Esophagus (tissue), 2 donors: ENCODE results near the gene SUCLG2. TPM values are rescaled to one million over a fixed set of nuclear protein-coding genes. Genes with fewer than 3 reads are reported as not detected.

Experiments used
- H3K27ac ChIP-seq, 2 donors: one replicate each; pipeline ENCODE4 v1.5.1; 2013; ENCODE audit warnings: low read depth in 2 of 2, mild to moderate bottlenecking in 2 of 2, inconsistent platforms in 1 of 2, low read length in 1 of 2, moderate library complexity in 1 of 2
- H3K27me3 ChIP-seq, 2 donors: one replicate each; pipeline ENCODE4 v1.6.1; 2013; ENCODE audit warnings: low read length in 2 of 2, control low read depth in 1 of 2, mild to moderate bottlenecking in 1 of 2; ENCODE audit not compliant: insufficient read depth in 2 of 2, control insufficient read depth in 1 of 2
- H3K36me3 ChIP-seq, 2 donors: one replicate each; pipeline ENCODE4 v1.6.1; 2013; ENCODE audit warnings: low read length in 1 of 2; ENCODE audit not compliant: control insufficient read depth in 2 of 2, insufficient read depth in 2 of 2
- H3K4me1 ChIP-seq, 2 donors: one replicate each; pipeline ENCODE4 v1.6.1; 2013; ENCODE audit warnings: low read length in 1 of 2; ENCODE audit not compliant: control insufficient read depth in 2 of 2, insufficient read depth in 2 of 2
- H3K4me3 ChIP-seq, 2 donors: one replicate each; pipeline ENCODE4 v1.5.1; 2013; ENCODE audit warnings: low read length in 2 of 2, mild to moderate bottlenecking in 2 of 2, low read depth in 1 of 2, moderate library complexity in 1 of 2
- H3K9me3 ChIP-seq, 2 donors: one replicate each; pipeline ENCODE4 v1.6.1; 2013; ENCODE audit warnings: mild to moderate bottlenecking in 2 of 2, low read depth in 1 of 2, low read length in 1 of 2, moderate library complexity in 1 of 2; ENCODE audit not compliant: control insufficient read depth in 2 of 2, insufficient read depth in 1 of 2
- WGBS, 2 donors: extraction: QIAGEN DNeasy Blood & Tissue Kit; methylation state at CpG; one replicate each; pipeline ENCODE4 v1.1.7; 2013; 5-methylcytosine and 5-hydroxymethylcytosine counted together
- polyA plus RNA-seq, 2 donors: library from polyadenylated mRNA; stranded (reverse); fragments of 200-250 nt; gene quantifications; one replicate each; pipeline ENCODE4 v1.2.3, GENCODE V29; 2013
- donor health status: healthy with polysubstance abuse.
- donor health status: Bipolar disorder and iron deficiency.

Gene SUCLG2
- polyA plus RNA-seq, 2 donors: 21.1 to 32.5 TPM

DNA sequence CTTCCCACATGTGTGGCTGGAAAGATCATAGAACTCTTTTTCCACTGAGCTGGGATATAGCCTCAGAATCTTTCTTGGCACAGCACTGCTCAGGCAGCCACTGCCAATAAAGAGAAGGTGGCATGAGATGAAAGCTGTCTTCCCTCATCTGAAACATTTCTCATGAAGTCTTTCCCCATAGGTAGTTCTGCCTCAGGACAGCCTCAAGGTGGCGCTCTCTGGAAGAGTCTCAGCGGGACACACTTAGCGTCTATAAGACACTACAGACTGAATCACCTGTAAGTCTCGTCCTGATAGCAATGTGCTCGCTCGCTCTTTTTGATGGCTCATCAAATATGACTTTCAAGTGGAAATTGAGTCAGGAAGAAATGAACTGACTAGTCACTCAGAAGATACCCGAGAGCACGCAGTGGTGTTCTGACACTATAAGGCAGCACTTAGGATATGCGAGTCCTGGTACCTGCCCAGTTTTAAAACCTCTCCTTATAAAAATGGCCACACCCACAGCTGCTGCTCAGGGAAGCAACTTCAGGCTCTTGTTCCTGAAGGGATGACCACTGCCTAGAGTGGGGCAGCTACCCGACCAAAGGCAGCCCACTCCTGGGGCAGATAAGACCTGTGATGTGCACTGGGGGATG is 269.5 kb downstream of the SUCLG2 start:
- Histone ChIP-seq H3K4me1 (no peaks in the 10 kb centered on the region), H3K27me3 (no peaks in the 10 kb centered on the region), H3K9me3 (no peaks in the 10 kb centered on the region), H3K36me3 (peaks cover 0 to 1% of the 10 kb centered on the region in 2 donors), H3K27ac (no peak overlapping the region), H3K4me3 (no peak overlapping the region)
- WGBS, 2 donors: 76 to 82% methylated on average over 10 of the region's 10 CpGs

DNA sequence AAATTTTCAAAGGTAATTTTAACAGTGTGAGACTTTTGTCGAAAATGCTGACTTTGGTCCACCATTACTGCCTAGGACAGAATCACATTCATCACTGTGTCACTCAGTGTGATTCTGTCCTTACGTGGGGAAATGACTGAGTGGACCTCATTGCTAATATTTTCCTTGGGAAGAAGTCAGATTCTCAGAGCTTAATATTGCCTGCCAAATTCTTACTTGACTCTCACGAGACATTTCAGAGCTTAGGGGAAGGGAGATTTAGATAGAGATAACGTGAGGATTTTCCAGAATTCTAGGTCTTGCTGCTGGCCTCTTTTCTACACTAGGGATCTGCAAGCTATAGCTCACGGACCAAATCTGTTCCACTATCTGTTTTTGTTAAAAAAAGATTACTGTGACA is 270.4 kb downstream of the SUCLG2 start:
- Histone ChIP-seq H3K4me3 (no peak overlapping the region), H3K27me3 (no peaks in the 10 kb centered on the region), H3K27ac (no peak overlapping the region), H3K4me1 (no peaks in the 10 kb centered on the region), H3K36me3 (peaks cover 1 to 6% of the 10 kb centered on the region in 2 donors), H3K9me3 (no peaks in the 10 kb centered on the region)
- 76 to 83% methylated on average over 5 of the region's 5 CpGs for WGBS, 2 donors

DNA sequence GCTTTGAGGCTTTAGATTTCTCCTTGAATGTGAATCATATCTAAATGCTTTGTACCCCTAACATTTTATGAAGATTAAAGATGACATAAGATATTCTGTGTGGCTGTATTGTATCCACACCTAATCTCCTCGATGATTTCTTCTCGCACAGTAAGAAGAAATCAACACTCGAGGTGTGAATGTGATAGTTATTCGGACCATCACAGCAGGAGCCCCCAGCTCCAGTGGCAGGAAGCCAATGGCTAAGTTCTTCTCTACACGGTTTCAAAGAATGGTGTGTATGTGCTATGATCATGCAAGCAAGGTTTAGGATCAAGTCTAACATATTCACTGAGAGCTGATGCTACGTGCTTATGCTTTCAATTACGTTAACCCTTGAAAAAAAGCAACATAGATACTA is 271.0 kb downstream of the SUCLG2 start:
- 71 to 77% methylated on average over 7 of the region's 7 CpGs for WGBS, 2 donors
- Histone ChIP-seq H3K9me3 (no peaks in the 10 kb centered on the region), H3K4me1 (no peaks in the 10 kb centered on the region), H3K4me3 (no peak overlapping the region), H3K36me3 (peaks cover 1 to 6% of the 10 kb centered on the region in 2 donors), H3K27ac (no peak overlapping the region), H3K27me3 (no peaks in the 10 kb centered on the region)

DNA sequence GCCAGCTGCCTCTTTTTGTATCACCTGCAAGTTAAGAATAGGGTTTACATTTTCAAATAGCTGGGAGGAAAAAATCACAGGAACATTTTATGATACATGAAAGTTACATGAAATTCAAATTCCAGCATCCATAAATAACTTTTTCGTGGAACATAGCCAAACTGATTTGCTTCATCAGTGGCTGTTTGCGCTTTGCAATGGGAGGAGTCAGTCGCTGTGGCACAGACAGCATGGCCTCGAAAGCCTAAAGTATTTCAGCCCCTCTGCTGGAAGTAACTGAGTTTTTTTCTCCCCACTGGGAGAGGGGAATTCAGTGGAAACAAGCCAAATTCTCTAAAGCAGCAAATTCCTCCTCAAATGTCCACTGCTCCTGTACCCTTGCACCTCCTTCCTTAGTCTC is 271.9 kb downstream of the SUCLG2 start:
- H3K9me3 ChIP-seq: no peaks in the 10 kb centered on the region
- no peaks in the 10 kb centered on the region for H3K27me3 ChIP-seq
- peaks cover 1 to 6% of the 10 kb centered on the region in 2 donors for H3K36me3 ChIP-seq
- H3K27ac ChIP-seq: no peak overlapping the region
- no peak overlapping the region for H3K4me3 ChIP-seq
- no peaks in the 10 kb centered on the region for H3K4me1 ChIP-seq
- 59 to 62% methylated on average over 4 of the region's 4 CpGs for WGBS, 2 donors

DNA sequence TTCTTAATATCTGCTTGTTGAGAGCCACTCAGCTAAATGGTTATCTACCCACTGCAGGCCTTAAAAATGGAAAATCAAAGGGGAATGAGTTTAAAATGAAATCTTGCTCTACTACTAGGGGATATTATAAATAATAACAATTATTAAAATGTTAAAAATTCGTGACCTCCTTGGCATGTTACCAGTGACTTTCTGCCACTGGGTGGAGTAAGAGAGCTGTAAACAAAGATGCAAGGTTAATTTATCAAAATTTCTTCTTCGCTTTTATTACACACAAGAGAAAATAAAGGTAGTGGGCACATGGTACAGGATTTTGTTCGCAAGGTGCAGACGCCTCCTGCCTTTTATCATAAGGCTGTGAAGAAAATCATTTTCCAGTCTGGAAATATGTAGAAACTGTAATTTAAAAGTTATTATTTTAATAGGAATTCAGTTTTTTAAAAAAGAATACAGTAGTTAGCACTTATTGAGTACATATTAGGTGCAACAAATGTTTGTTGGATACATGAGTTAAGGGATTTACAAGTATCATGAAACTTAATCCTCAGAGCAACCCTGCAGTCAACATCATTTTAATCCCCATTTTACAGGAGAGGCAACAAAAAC is 272.6 kb downstream of the SUCLG2 start:
- H3K4me1 ChIP-seq: no peaks in the 10 kb centered on the region
- no peak overlapping the region for H3K27ac ChIP-seq
- peaks cover 1 to 6% of the 10 kb centered on the region in 2 donors for H3K36me3 ChIP-seq
- 56 to 57% methylated on average over 4 of the region's 4 CpGs for WGBS, 2 donors
- no peaks in the 10 kb centered on the region for H3K9me3 ChIP-seq
- no peaks in the 10 kb centered on the region for H3K27me3 ChIP-seq
- no peak overlapping the region for H3K4me3 ChIP-seq

DNA sequence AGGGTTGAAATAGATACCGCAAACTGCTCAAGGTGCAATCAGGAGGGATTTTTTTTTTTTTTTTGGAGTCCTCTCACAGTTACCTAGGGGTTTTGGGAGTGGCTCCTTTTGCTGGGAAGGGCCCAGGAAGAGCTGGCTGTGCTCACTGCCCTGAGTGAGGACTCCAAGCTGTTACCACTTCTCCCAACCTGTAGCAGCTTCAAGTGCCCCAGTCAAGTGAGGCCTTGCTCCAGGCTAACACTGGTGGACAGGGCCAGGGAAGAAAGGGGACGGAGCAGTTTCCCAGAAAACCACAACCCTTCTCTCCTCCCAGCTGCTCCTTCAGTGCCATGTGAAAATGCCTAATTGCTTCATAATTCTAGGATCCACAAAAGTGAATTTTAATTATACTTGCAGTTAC is 274.3 kb downstream of the SUCLG2 start:
- WGBS, 2 donors: 96 to 100% methylated on average over 2 of the region's 2 CpGs
- peaks cover 1 to 9% of the 10 kb centered on the region in 2 donors for H3K36me3 ChIP-seq
- H3K27me3 ChIP-seq: no peaks in the 10 kb centered on the region
- no peak overlapping the region for H3K4me3 ChIP-seq
- H3K9me3 ChIP-seq: no peaks in the 10 kb centered on the region
- H3K4me1 ChIP-seq: no peaks in the 10 kb centered on the region
- no peak overlapping the region for H3K27ac ChIP-seq

DNA sequence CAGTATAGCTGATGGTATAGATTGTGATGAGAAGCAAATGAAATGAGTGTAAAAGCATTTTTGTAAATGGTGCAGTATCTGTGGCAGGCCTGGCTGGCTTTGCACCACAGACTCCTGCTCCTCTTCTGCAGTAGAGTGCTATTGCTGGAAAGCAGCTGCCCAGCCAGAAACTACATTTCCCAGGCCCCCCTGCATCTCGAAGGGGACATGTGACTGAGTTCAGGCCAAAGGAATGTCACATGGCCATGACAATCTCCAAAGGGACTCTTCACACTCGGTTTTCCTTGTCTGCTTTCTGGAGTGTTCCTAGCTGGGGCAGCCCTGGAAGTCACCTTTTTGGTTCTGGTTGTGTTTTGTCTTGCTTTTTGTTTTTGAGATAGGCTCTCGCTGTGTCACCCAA is 277.1 kb downstream of the SUCLG2 start:
- H3K4me1 ChIP-seq: no peaks in the 10 kb centered on the region
- no peak overlapping the region for H3K4me3 ChIP-seq
- H3K36me3 ChIP-seq: peaks cover 1 to 9% of the 10 kb centered on the region in 2 donors
- no peak overlapping the region for H3K27ac ChIP-seq
- no peaks in the 10 kb centered on the region for H3K9me3 ChIP-seq
- no peaks in the 10 kb centered on the region for H3K27me3 ChIP-seq
- WGBS, 2 donors: 64 to 80% methylated on average over 3 of the region's 3 CpGs

DNA sequence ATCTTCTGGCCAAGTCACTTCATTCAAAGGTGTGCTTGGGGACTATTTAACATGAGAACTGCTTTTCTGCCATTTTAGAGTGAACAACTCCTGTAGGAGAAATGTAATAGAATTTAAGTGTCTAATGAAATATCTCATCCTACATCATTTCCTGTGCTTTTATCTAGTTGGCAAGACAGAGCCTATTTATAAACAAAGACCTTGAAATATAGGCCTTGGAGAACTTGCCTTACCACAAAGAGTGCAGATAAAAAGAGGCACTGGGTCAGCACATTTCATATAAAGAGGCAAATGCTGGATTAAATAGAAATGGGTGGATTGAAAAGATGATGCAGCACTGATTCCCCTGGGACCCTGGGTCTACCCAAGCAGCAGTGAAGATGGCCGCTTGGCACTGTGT is 278.0 kb downstream of the SUCLG2 start:
- Histone ChIP-seq H3K4me1 (no peaks in the 10 kb centered on the region), H3K27ac (no peak overlapping the region), H3K9me3 (no peaks in the 10 kb centered on the region), H3K27me3 (no peaks in the 10 kb centered on the region), H3K36me3 (peaks cover 1 to 9% of the 10 kb centered on the region in 2 donors), H3K4me3 (no peak overlapping the region)
- 90 to 96% methylated on average over 1 of the region's 1 CpG for WGBS, 2 donors

DNA sequence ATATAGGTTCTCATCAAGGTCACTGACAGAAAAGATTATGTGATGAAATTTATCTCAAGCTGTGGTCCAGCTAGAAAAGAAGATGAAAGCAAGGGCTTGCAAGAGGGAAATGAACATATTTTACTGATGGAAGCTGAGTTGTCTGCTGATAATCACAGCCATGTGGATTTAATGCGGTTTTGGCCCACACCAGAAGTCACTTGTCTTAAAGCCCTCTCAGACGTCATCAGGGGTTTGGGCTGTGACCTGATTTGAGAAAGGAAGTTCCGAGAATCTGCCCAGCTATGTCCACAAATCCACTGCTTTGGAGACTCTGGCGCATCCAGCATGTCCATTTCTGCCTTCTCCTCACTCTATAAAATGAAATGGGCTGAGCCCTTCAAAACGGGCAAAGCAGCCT is 278.4 kb downstream of the SUCLG2 start:
- no peak overlapping the region for H3K4me3 ChIP-seq
- no peaks in the 10 kb centered on the region for H3K4me1 ChIP-seq
- WGBS, 2 donors: 91 to 96% methylated on average over 5 of the region's 5 CpGs
- H3K9me3 ChIP-seq: no peaks in the 10 kb centered on the region
- H3K27ac ChIP-seq: no peak overlapping the region
- peaks cover 1 to 9% of the 10 kb centered on the region in 2 donors for H3K36me3 ChIP-seq
- H3K27me3 ChIP-seq: no peaks in the 10 kb centered on the region

DNA sequence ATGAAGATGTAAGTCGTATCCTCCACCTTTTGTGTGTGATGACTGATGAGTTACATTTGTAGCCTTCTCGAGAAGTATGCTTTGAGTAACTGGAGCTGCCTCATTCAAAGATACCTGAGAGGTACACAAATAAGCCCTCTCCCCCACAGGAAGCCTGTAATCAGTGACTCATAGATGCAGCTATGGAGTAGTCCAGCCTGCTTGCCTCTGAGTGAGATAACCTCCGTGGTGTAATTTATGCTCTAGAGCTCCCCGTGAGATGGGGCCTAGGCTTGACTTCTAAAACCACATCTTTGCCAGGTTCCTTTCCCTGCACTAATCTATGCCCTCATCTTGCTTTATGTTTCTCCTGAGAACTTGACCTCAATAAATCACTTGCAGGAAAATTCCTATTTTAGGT is 291.7 kb downstream of the SUCLG2 start:
- H3K4me3 ChIP-seq: no peak overlapping the region
- H3K9me3 ChIP-seq: no peaks in the 10 kb centered on the region

More for the DNA sequence above, 291.7 kb downstream of the SUCLG2 start:
- Histone ChIP-seq H3K27ac (no peak overlapping the region), H3K27me3 (no peaks in the 10 kb centered on the region), H3K4me1 (no peaks in the 10 kb centered on the region), H3K36me3 (no peaks in the 10 kb centered on the region)
- WGBS, 2 donors: 50 to 55% methylated on average over 4 of the region's 4 CpGs
